Measurements from ENCODE around the gene C6orf52. TPM values are rescaled to one million over a fixed set of nuclear protein-coding genes. Genes with fewer than 3 reads are reported as not detected.

The C6orf52 gene
- total and polyA plus RNA-seq, 2 donors (not counting 3 experiments of a cell fraction or from before 2014, with no cell fraction given), result 0.54 TPM; not detected in 1

DNA sequence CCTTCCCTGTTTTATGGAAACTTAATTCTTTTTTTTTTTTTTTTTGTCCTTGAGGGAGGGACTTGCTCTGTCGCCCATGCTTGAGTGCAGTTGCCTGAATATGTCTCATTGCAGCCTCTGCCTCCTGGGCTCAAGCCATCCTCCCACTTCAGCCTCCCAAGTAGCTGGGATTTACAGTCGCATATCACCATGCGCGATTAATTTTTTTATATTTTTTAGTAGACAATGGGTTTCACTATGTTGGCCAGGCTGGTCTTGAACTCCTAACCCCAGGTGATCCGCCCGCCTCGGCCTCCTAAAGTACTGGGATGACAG is 29.1 kb upstream of the C6orf52 start:
- intact Hi-C loops (cut with micrococcal nuclease) (loop anchor here (1.0 to 10.0 kb wide), 6 partner anchors 11 to 371 kb away; partner anchors contain the start of genes C6orf52, PAK1IP1, SMIM13 and TMEM14B), dilution Hi-C loops (cut with MboI; ENCODE audit: extremely low pct_ligation_motif_present, low sequenced_read_pairs) (no loop called here)
- ChIA-PET POLR2A (no interaction called here), CTCF (interaction anchor here (1.0 to 1.4 kb wide), 4 partner anchors 25 to 245 kb away, joined by 4 to 5 read pairs (median 4); partner anchors contain the start of gene TMEM14B)
- H3K79me2 ChIP-seq (ENCODE audit: control insufficient read depth, insufficient read depth, low read length), result no peaks in the 10 kb centered on the region
- FAIRE-seq, result no peak
- H3K9ac ChIP-seq (replicated peaks; ENCODE audit: extremely low read depth, insufficient read depth, low read length), result peak overlapping the region; percentile 90
- no peak for TF ChIP-seq FOS (IDR thresholded peaks at IDR 0.05; ENCODE audit: borderline replicate concordance, insufficient read depth, low read length)
- TF ChIP-seq, protein P1, sequence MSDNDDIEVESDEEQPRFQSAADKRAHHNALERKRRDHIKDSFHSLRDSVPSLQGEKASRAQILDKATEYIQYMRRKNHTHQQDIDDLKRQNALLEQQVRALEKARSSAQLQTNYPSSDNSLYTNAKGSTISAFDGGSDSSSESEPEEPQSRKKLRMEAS (IDR thresholded peaks at IDR 0.05; ENCODE audit: insufficient read depth, insufficient read length), result no peak
- TF ChIP-seq MYC (IDR thresholded peaks at IDR 0.05; ENCODE audit: low read depth, low read length), result no peak
- TF ChIP-seq POLR2A (IDR thresholded peaks at IDR 0.05; ENCODE audit: low read depth, low read length), result no peak
- TF ChIP-seq CTCF (IDR thresholded peaks at IDR 0.05; ENCODE audit: extremely low read depth in 1 of 2, insufficient read depth in 1 of 2, low read depth in 1 of 2, low read length in 2 of 2), result no peak
- no peak for DNase-seq (ENCODE audit: low read depth, low spot score)
- no peaks in the 10 kb centered on the region for H3K9me3 ChIP-seq (replicated peaks; ENCODE audit: control insufficient read depth, insufficient read depth, low read length)
- no peaks in the 10 kb centered on the region for H3K9me1 ChIP-seq (replicated peaks; ENCODE audit: control insufficient read depth, extremely low read depth, insufficient read depth, low read length)
- no peaks in the 10 kb centered on the region for H3K36me3 ChIP-seq (ENCODE audit: control insufficient read depth in 2 of 2, extremely low read depth in 1 of 2, insufficient read depth in 2 of 2, low read length in 2 of 2)
- peak overlapping the region; percentile 59 to 79 (median 76) for H3K4me3 ChIP-seq (replicated peaks in 1 of 3; ENCODE audit: insufficient read depth in 1 of 3, low read depth in 1 of 3, low read length in 3 of 3)
- peak overlapping the region; percentile 95 for H3K4me2 ChIP-seq (ENCODE audit: insufficient read depth, low read length)
- peak overlapping the region; percentile 96 for H2AFZ ChIP-seq (ENCODE audit: low read depth, low read length)
- H3K27ac ChIP-seq (ENCODE audit: insufficient read depth, low read depth, low read length), result peak overlapping the region; percentile 83
- no peaks in the 10 kb centered on the region for H4K20me1 ChIP-seq (replicated peaks; ENCODE audit: control insufficient read depth, extremely low read depth, insufficient read depth, low read length)
- H3K27me3 ChIP-seq (ENCODE audit: control insufficient read depth in 2 of 2, insufficient read depth in 2 of 2, low read length in 2 of 2), result no peaks in the 10 kb centered on the region
- BruUV-seq (replicated peaks), result no TSS peak
- H3K4me1 ChIP-seq (ENCODE audit: control insufficient read depth, extremely low read depth, insufficient read depth, low read length), result peaks cover 10% of the 10 kb centered on the region

Data from endothelial cell of umbilical vein (primary cell).